ENCODE data around the gene BCAS3.
"Not testable (repeated sequence)": the region's sequence is repeated elsewhere in the genome, so short reads cannot be mapped to it uniquely, and the experiment has no call there.

BCAS3 gene

DNA sequence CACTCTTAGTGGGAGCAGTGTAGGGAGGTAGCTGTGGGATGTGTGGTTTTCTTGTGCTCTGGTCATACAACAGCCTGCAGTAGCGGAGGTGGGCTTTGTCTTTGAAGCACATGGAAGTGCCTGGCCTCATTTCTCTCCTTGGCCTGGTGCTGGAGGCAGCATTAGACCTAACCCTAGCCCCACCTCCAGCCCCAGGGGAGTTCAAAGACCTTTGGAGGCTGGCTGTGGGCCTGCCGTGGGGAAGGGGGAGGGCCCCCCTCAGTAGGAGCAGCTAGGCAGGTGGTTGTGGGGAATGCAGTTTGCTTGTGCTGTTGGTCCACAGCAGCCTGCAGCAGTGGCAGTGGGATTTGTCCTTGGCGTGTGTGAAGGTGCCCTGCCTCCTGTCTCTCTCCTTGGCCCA, 91.7 kb downstream of the BCAS3 start:
- TF ChIP-seq, protein P1, sequence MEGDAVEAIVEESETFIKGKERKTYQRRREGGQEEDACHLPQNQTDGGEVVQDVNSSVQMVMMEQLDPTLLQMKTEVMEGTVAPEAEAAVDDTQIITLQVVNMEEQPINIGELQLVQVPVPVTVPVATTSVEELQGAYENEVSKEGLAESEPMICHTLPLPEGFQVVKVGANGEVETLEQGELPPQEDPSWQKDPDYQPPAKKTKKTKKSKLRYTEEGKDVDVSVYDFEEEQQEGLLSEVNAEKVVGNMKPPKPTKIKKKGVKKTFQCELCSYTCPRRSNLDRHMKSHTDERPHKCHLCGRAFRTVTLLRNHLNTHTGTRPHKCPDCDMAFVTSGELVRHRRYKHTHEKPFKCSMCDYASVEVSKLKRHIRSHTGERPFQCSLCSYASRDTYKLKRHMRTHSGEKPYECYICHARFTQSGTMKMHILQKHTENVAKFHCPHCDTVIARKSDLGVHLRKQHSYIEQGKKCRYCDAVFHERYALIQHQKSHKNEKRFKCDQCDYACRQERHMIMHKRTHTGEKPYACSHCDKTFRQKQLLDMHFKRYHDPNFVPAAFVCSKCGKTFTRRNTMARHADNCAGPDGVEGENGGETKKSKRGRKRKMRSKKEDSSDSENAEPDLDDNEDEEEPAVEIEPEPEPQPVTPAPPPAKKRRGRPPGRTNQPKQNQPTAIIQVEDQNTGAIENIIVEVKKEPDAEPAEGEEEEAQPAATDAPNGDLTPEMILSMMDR (IDR thresholded peaks at IDR 0.05; ENCODE audit: low read depth, low read length) = no peak
- DNase-seq (ENCODE audit: low read depth in 2 of 2) = no peak
- no peak overlapping the region for H3K4me3 ChIP-seq (replicated peaks in 1 of 2; ENCODE audit: low read depth in 2 of 2, low read length in 2 of 2)

DNA sequence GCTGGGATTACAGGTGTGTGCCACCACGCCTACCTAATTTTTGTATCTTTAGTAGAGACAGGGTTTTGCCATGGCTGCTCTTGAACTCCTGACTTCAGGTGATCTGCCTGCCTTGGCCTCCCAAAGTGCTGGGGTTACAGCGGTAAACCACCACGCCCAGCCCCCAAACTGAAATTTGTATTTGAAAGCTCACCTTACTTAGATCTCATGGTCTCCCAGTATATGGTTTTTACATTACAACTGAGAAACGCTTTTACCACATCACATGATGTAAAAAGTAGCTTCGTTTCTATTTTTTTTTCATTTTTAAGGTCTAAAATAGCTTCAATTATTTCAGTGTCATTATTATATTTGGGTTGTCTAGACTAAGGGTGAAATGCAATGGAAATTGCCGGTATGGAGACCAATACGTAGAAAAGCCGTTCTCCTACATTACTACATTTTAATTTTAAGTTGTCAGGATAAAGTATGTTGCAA, 93.3 kb downstream of the BCAS3 start:
- H3K4me3 ChIP-seq (replicated peaks in 1 of 2; ENCODE audit: low read depth in 2 of 2, low read length in 2 of 2) = no peak overlapping the region
- no peak for DNase-seq (ENCODE audit: low read depth in 2 of 2)
- TF ChIP-seq, protein P1 (IDR thresholded peaks at IDR 0.05; ENCODE audit: low read depth, low read length) = no peak

- not testable (repeated sequence) for H3K4me3 ChIP-seq (replicated peaks in 1 of 2; ENCODE audit: low read depth in 2 of 2, low read length in 2 of 2); DNase-seq (ENCODE audit: low read depth in 2 of 2)
Observed at GRCh38 chr17:60771621-60772020, 94.0 kb downstream of the BCAS3 start.

DNA sequence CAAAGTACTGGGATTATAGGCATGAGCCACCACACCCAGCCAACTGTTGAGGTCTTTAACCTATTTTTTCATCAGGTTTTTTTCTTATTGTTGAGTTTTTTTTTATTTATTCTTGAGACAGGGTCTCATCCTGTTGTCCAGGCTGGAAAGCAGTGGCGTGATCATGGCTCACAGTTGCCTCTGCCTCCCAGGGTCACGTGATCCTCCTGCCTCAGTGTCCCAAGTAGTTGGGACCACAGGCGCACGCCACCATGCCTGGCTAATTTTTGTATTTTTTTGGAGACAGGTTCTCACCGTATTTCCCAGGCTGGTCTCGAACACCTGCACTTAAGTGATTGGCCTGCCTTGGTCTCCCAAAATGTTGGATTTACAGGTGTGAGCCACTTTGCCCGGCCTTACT, 95.9 kb downstream of the BCAS3 start:
- TF ChIP-seq, protein P1 (IDR thresholded peaks at IDR 0.05; ENCODE audit: low read depth, low read length) = no peak
- no peak overlapping the region for H3K4me3 ChIP-seq (replicated peaks in 1 of 2; ENCODE audit: low read depth in 2 of 2, low read length in 2 of 2)
- no peak for DNase-seq (ENCODE audit: low read depth in 2 of 2)

- DNase-seq (ENCODE audit: low read depth in 2 of 2) = no peak
- TF ChIP-seq, protein P1 (IDR thresholded peaks at IDR 0.05; ENCODE audit: low read depth, low read length) = no peak
- H3K4me3 ChIP-seq (replicated peaks in 1 of 2; ENCODE audit: low read depth in 2 of 2, low read length in 2 of 2) = no peak overlapping the region
Observed at GRCh38 chr17:60781880-60782412, 104.3 kb downstream of the BCAS3 start.

DNA sequence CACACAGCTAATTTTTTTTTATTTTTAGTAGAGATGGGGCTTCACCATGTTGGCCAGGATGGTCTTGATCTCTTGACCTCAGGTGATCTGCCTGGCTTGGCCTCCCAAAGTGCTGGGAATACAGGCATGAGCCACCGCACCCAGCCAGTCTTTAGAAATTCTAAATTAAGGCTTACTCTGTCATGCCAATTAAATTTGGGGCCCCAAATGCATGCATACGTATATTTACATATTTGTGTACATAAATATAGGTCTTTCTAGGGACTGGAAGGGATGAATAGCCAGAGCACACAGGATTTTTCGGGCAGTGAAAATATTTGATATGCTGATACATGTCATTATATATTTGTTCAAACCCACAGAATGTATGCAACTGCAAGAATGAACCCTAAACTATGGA, 105.1 kb downstream of the BCAS3 start:
- no peak for DNase-seq (ENCODE audit: low read depth in 2 of 2)
- H3K4me3 ChIP-seq (replicated peaks in 1 of 2; ENCODE audit: low read depth in 2 of 2, low read length in 2 of 2) = no peak overlapping the region
- TF ChIP-seq, protein P1 (IDR thresholded peaks at IDR 0.05; ENCODE audit: low read depth, low read length) = no peak

GRCh38 chr17:60790205-60790604, 112.6 kb downstream of the BCAS3 start:
- TF ChIP-seq, protein P1 (IDR thresholded peaks at IDR 0.05; ENCODE audit: low read depth, low read length) = no peak
- H3K4me3 ChIP-seq (replicated peaks in 1 of 2; ENCODE audit: low read depth in 2 of 2, low read length in 2 of 2) = no peak overlapping the region
- no peak for DNase-seq (ENCODE audit: low read depth in 2 of 2)
